Neural cell (in vitro differentiated cells): ENCODE measurements around the gene NOD1. TPM values are rescaled to one million over a fixed set of nuclear protein-coding genes. Genes with fewer than 3 reads are reported as not detected.

Experiments used
- H2AFZ ChIP-seq: fragments of 200-600, 300-800 bp; sonication (generic), shearing (Covaris generic); 2 replicates; pipeline ENCODE4 v1.6.0; 2014; ENCODE audit warnings: low read depth, mild to moderate bottlenecking, antibody characterized with exemption, low read length, moderate library complexity
- H3F3A ChIP-seq: fragments of 200-600 bp; shearing (Covaris generic); 2 replicates; pipeline ENCODE4 v1.6.1; 2016; ENCODE audit warnings: mild to moderate bottlenecking, moderate library complexity, mixed read lengths, antibody characterized with exemption, low read length; ENCODE audit not compliant: insufficient read depth, poor library complexity, severe bottlenecking
- H3K27ac ChIP-seq: fragments of 200-600, 300-800 bp; sonication (generic), shearing (Covaris generic); 2 replicates; pipeline ENCODE4 v1.5.1; 2014; ENCODE audit warnings: mild to moderate bottlenecking, low read length, moderate library complexity
- H3K27me3 ChIP-seq: fragments of 300-800, 200-600 bp; sonication (generic), shearing (Covaris generic); 2 replicates; pipeline ENCODE4 v1.6.0; 2014; ENCODE audit warnings: mild to moderate bottlenecking, low read depth, low read length, moderate library complexity; ENCODE audit not compliant: insufficient read depth
- H3K36me3 ChIP-seq: fragments of 300-800, 200-600 bp; sonication (generic), shearing (Covaris generic); 2 replicates; pipeline ENCODE4 v1.5.1; 2014; ENCODE audit warnings: mild to moderate bottlenecking, antibody characterized with exemption, low read length, moderate library complexity; ENCODE audit not compliant: insufficient read depth
- H3K4me2 ChIP-seq: fragments of 300-800, 200-600 bp; sonication (generic), shearing (Covaris generic); 2 replicates; pipeline ENCODE4 v1.6.0; 2014; ENCODE audit warnings: mild to moderate bottlenecking, low read length
- H3K4me3 ChIP-seq: fragments of 300-800, 200-600 bp; sonication (generic), shearing (Covaris generic); 2 replicates; pipeline ENCODE4 v1.5.1; 2014; ENCODE audit warnings: mild to moderate bottlenecking, low read length, moderate library complexity
- H3K79me2 ChIP-seq: fragments of 200-600 bp; shearing (Covaris generic); replicated peaks from 2 replicates; pipeline ENCODE4 v1.6.0; 2014; ENCODE audit warnings: mild to moderate bottlenecking, low read length, moderate library complexity; ENCODE audit not compliant: insufficient read depth
- H3K9ac ChIP-seq: fragments of 300-800, 200-600 bp; sonication (generic), shearing (Covaris generic); 2 replicates; pipeline ENCODE4 v1.6.1; 2016; ENCODE audit warnings: mild to moderate bottlenecking, low read length, mixed read lengths
- H3K9me2 ChIP-seq: fragments of 200-600 bp; shearing (Covaris generic); 2 replicates; pipeline ENCODE4 v1.6.1; 2016; ENCODE audit warnings: mild to moderate bottlenecking, low read length, mixed read lengths; ENCODE audit not compliant: insufficient read depth
- H3K9me3 ChIP-seq: fragments of 200-600, 300-800 bp; sonication (generic), shearing (Covaris generic); 2 replicates; pipeline ENCODE4 v1.6.1; 2016; ENCODE audit warnings: mild to moderate bottlenecking, mixed run types, low read length, moderate library complexity, mixed read lengths
- H4K20me1 ChIP-seq: fragments of 200-600 bp; shearing (Covaris generic); 2 replicates; pipeline ENCODE4 v1.6.1; 2016; ENCODE audit warnings: mild to moderate bottlenecking, mixed run types; ENCODE audit not compliant: insufficient read depth
- EP300 ChIP-seq: fragments of 450-650 bp; conservative IDR thresholded peaks from 2 replicates; pipeline ENCODE4 v1.6.1; 2014; ENCODE audit warnings: antibody characterized with exemption, mild to moderate bottlenecking, moderate library complexity; ENCODE audit not compliant: poor library complexity, severe bottlenecking
- EZH2 ChIP-seq: fragments of 200-600, 300-800 bp; shearing (Covaris generic), sonication (generic); IDR thresholded peaks from 2 replicates; pipeline ENCODE4 v1.6.1; 2014; ENCODE audit warnings: antibody characterized with exemption, low read length, borderline replicate concordance, mild to moderate bottlenecking; ENCODE audit not compliant: insufficient read depth, poor library complexity, severe bottlenecking
- MXI1 ChIP-seq: fragments of 450-650 bp; conservative IDR thresholded peaks from 2 replicates; pipeline ENCODE4 v1.6.1; 2014; ENCODE audit warnings: antibody characterized with exemption, mild to moderate bottlenecking; ENCODE audit not compliant: poor library complexity, severe bottlenecking
- POLR2AphosphoS5 ChIP-seq: IDR thresholded peaks from 2 replicates; pipeline ENCODE4 v1.6.1; 2012
- RAD21 ChIP-seq: fragments of 450-650 bp; conservative IDR thresholded peaks from 2 replicates; pipeline ENCODE4 v1.6.1; 2014; ENCODE audit warnings: antibody characterized with exemption, mild to moderate bottlenecking, moderate library complexity
- SMC3 ChIP-seq: fragments of 450-650 bp; conservative IDR thresholded peaks from 2 replicates; pipeline ENCODE4 v1.6.1; 2014; ENCODE audit warnings: antibody characterized with exemption, mild to moderate bottlenecking, moderate library complexity; ENCODE audit not compliant: poor library complexity
- TAF1 ChIP-seq: IDR thresholded peaks from 2 replicates; pipeline ENCODE4 v1.6.1; 2012; ENCODE audit warnings: low read depth
- polyA plus RNA-seq: library from polyadenylated mRNA; depleted of rRNA; stranded (reverse); fragments of >200 nt; gene quantifications from 2 replicates; pipeline ENCODE4 v1.2.3, GENCODE V29; 2014
- TF ChIP-seq, protein P1 (sequence below): IDR thresholded peaks from 2 replicates; pipeline ENCODE4 v1.6.1; 2012; ENCODE audit warnings: borderline replicate concordance
- TF ChIP-seq, protein P2 (sequence below): fragments of 450-650 bp; IDR thresholded peaks from 2 replicates; pipeline ENCODE4 v1.5.1; 2014; ENCODE audit warnings: antibody characterized with exemption, mild to moderate bottlenecking, moderate library complexity; ENCODE audit not compliant: poor library complexity, severe bottlenecking

Gene NOD1
- polyA plus RNA-seq, 1 donor from 2014 or later, result 0.43 TPM

DNA sequence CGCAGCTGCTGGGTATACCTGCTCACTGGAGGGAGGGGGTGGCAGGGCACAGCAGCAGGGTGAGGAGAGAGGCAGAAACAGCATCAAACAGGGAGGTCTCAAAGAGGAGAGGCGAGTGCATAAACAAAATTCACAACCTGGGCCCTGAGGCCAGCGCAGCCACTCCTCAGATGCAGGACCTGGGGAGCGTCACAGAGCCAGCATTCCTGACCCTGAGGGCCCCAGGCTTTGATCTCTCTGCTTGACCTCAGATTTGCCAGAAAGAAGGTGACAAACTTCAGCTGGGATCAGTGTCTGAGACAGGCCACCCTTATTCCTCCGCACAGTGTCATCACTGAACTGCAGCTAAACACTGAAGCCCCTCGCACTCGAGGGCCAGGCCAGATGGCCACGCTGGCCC, 25.6 kb downstream of the NOD1 start:
- Histone ChIP-seq H3K9me3 (no peaks in the 10 kb centered on the region), H4K20me1 (no peaks in the 10 kb centered on the region), H2AFZ (no peak overlapping the region), H3K4me3 (no peak overlapping the region), H3K9ac (no peak overlapping the region), H3K4me2 (no peak overlapping the region), H3K36me3 (no peaks in the 10 kb centered on the region), H3K79me2 (no peaks in the 10 kb centered on the region), H3F3A (no peaks in the 10 kb centered on the region), H3K27me3 (no peaks in the 10 kb centered on the region), H3K27ac (no peak overlapping the region), H3K9me2 (no peaks in the 10 kb centered on the region)
- TF ChIP-seq RAD21 (no peak), EP300 (no peak), POLR2AphosphoS5 (no peak), SMC3 (no peak), MXI1 (no peak), EZH2 (no peak), TAF1 (no peak)
- TF ChIP-seq, protein P1, sequence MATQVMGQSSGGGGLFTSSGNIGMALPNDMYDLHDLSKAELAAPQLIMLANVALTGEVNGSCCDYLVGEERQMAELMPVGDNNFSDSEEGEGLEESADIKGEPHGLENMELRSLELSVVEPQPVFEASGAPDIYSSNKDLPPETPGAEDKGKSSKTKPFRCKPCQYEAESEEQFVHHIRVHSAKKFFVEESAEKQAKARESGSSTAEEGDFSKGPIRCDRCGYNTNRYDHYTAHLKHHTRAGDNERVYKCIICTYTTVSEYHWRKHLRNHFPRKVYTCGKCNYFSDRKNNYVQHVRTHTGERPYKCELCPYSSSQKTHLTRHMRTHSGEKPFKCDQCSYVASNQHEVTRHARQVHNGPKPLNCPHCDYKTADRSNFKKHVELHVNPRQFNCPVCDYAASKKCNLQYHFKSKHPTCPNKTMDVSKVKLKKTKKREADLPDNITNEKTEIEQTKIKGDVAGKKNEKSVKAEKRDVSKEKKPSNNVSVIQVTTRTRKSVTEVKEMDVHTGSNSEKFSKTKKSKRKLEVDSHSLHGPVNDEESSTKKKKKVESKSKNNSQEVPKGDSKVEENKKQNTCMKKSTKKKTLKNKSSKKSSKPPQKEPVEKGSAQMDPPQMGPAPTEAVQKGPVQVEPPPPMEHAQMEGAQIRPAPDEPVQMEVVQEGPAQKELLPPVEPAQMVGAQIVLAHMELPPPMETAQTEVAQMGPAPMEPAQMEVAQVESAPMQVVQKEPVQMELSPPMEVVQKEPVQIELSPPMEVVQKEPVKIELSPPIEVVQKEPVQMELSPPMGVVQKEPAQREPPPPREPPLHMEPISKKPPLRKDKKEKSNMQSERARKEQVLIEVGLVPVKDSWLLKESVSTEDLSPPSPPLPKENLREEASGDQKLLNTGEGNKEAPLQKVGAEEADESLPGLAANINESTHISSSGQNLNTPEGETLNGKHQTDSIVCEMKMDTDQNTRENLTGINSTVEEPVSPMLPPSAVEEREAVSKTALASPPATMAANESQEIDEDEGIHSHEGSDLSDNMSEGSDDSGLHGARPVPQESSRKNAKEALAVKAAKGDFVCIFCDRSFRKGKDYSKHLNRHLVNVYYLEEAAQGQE, result no peak
- TF ChIP-seq, protein P2, sequence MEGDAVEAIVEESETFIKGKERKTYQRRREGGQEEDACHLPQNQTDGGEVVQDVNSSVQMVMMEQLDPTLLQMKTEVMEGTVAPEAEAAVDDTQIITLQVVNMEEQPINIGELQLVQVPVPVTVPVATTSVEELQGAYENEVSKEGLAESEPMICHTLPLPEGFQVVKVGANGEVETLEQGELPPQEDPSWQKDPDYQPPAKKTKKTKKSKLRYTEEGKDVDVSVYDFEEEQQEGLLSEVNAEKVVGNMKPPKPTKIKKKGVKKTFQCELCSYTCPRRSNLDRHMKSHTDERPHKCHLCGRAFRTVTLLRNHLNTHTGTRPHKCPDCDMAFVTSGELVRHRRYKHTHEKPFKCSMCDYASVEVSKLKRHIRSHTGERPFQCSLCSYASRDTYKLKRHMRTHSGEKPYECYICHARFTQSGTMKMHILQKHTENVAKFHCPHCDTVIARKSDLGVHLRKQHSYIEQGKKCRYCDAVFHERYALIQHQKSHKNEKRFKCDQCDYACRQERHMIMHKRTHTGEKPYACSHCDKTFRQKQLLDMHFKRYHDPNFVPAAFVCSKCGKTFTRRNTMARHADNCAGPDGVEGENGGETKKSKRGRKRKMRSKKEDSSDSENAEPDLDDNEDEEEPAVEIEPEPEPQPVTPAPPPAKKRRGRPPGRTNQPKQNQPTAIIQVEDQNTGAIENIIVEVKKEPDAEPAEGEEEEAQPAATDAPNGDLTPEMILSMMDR, result no peak

DNA sequence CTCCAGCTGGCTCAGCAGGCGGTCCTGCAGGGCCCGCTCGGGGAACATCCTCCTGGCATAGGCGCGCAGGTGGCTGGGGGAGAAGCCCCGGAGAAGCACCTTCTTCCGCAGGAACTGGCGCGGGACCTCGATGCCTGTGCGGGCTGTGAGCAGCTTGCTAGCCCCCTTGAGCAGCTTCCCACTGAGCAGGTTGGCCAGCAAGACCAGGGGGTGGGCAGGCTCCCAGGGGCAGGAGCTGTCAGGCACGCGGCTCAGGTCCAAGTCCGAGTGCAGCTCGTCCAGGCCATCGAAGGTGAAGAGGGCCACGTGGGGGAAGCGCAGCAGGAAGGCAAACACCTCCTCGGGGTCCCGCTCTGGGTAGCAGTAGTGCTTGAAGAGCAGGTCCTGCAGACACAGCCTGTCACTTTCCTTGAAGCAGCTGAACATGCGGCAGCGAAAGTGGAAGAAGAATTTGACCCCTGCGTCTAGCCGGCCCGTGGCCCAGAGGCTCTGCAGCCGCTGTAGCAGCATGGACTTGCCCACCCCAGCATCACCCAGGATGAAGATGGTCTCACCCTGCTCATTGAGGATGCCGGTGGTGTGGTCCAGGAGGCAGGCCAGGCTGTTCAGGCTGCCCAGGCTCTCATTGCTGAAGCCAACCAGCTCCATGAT, 26.2 kb downstream of the NOD1 start:
- no peak overlapping the region for H2AFZ ChIP-seq
- H3K27ac ChIP-seq, result no peak overlapping the region
- H3K9me2 ChIP-seq, result no peaks in the 10 kb centered on the region
- H3F3A ChIP-seq, result no peaks in the 10 kb centered on the region
- TF ChIP-seq EZH2, result no peak
- TF ChIP-seq, protein P1, result no peak
- TF ChIP-seq, protein P2, result no peak
- TF ChIP-seq TAF1, result no peak
- no peak for TF ChIP-seq POLR2AphosphoS5
- TF ChIP-seq MXI1, result no peak
- no peak for TF ChIP-seq EP300
- TF ChIP-seq RAD21, result no peak
- TF ChIP-seq SMC3, result no peak
- no peak overlapping the region for H3K9ac ChIP-seq
- no peaks in the 10 kb centered on the region for H3K36me3 ChIP-seq
- no peaks in the 10 kb centered on the region for H3K79me2 ChIP-seq
- H3K9me3 ChIP-seq, result no peaks in the 10 kb centered on the region
- H3K27me3 ChIP-seq, result no peaks in the 10 kb centered on the region
- H3K4me2 ChIP-seq, result no peak overlapping the region
- H4K20me1 ChIP-seq, result no peaks in the 10 kb centered on the region
- no peak overlapping the region for H3K4me3 ChIP-seq
